Caco-2 (cell line): ENCODE data around the gene PCARE. TPM values are rescaled to one million over a fixed set of nuclear protein-coding genes. Genes with fewer than 3 reads are reported as not detected.
"Not testable (repeated sequence)": the region's sequence is repeated elsewhere in the genome, so short reads cannot be mapped to it uniquely, and the experiment has no call there.

Experiments
- BruUV-seq: library from RNA; stranded (reverse); fragments of 400-500 nt; replicated peaks from 2 replicates; lab custom pipeline; 2021; lab: Mats Ljungman, UMichigan
- CTCF ChIA-PET: fragments of 300-600 bp; sonication (Branson Sonifier 250); formaldehyde crosslinking; loops from one replicate; lab custom pipeline; 2022; ENCODE audit warnings: antibody characterized with exemption; lab: Charles Lee
- POLR2A ChIA-PET: fragments of 300-600 bp; sonication (Branson Sonifier 250); formaldehyde crosslinking; loops from one replicate; lab custom pipeline; 2022; ENCODE audit warnings: antibody characterized with exemption; lab: Charles Lee
- DNase-seq, 2 experiments: peaks; one replicate each; pipeline versions ENCODE4 v3.0.0 to v3.0.0-alpha.2; 2020 to 2022
- H3K27me3 ChIP-seq: replicated peaks from 2 replicates; pipeline ENCODE4 v1.6.0; 2011; ENCODE audit warnings: low read length; ENCODE audit not compliant: control insufficient read depth, insufficient read depth
- H3K36me3 ChIP-seq: 2 replicates; pipeline ENCODE4 v1.5.1; 2011; ENCODE audit warnings: low read length; ENCODE audit not compliant: control insufficient read depth, insufficient read depth
- H3K4me1 ChIP-seq: fragments of 250-450 bp; sonication (Bioruptor Pico); 2 replicates; pipeline ENCODE4 v1.5.1; 2020; ENCODE audit warnings: mild to moderate bottlenecking
- H3K4me3 ChIP-seq: 2 replicates; pipeline ENCODE4 v1.5.1; 2011; ENCODE audit warnings: low read depth, mild to moderate bottlenecking, control low read depth, low read length
- H3K9me3 ChIP-seq: fragments of 250-450 bp; sonication (Bioruptor Pico); 2 replicates; pipeline ENCODE4 v1.5.1; 2020; ENCODE audit warnings: mild to moderate bottlenecking, moderate library complexity
- H3K27ac Mint-ChIP-seq: one replicate; pipeline ENCODE4 v1.8.0; 2022; ENCODE audit warnings: mixed read lengths; ENCODE audit not compliant: unreplicated experiment
- H3K27me3 Mint-ChIP-seq: one replicate; pipeline ENCODE4 v1.8.0; 2022; ENCODE audit warnings: mixed read lengths; ENCODE audit not compliant: insufficient read depth, unreplicated experiment
- H3K36me3 Mint-ChIP-seq: one replicate; pipeline ENCODE4 v1.8.0; 2022; ENCODE audit warnings: mild to moderate bottlenecking, mixed read lengths; ENCODE audit not compliant: insufficient read depth, unreplicated experiment
- H3K4me1 Mint-ChIP-seq: one replicate; pipeline ENCODE4 v1.8.0; 2022; ENCODE audit warnings: low read depth, mixed read lengths; ENCODE audit not compliant: unreplicated experiment
- H3K4me3 Mint-ChIP-seq: one replicate; pipeline ENCODE4 v1.8.0; 2022; ENCODE audit warnings: mild to moderate bottlenecking, moderate library complexity, mixed read lengths; ENCODE audit not compliant: unreplicated experiment
- H3K9me3 Mint-ChIP-seq: one replicate; pipeline ENCODE4 v1.8.0; 2022; ENCODE audit warnings: mixed read lengths; ENCODE audit not compliant: unreplicated experiment
- intact Hi-C: fragments of 100-400 bp; cut with micrococcal nuclease; formaldehyde crosslinking; loops from one replicate; pipeline ENCODE4 v1.10.0; 2022; ENCODE audit not compliant: unreplicated experiment
- total RNA-seq: library from RNA; stranded (reverse); gene quantifications from 2 replicates; pipeline ENCODE4 v1.2.3, GENCODE V29; 2022
- TF ChIP-seq, protein P1 (sequence below), 2 experiments: fragments of 200-600 bp in 1 of 2; IDR thresholded peaks; 1 replicate in 1 of 2; 2 replicates in 1 of 2; pipeline versions ENCODE4 v1.5.1 to v1.8.0; 2011 to 2022; ENCODE audit warnings: antibody characterized with exemption in 1 of 2, control low read depth in 1 of 2, inconsistent platforms in 1 of 2, low read depth in 1 of 2, low read length in 1 of 2, mild to moderate bottlenecking in 1 of 2, moderate library complexity in 1 of 2; ENCODE audit not compliant: insufficient read depth in 1 of 2, severe bottlenecking in 1 of 2, unreplicated experiment in 1 of 2

The PCARE gene
- total RNA-seq, 1 experiment from 2014 or later, result not detected

DNA sequence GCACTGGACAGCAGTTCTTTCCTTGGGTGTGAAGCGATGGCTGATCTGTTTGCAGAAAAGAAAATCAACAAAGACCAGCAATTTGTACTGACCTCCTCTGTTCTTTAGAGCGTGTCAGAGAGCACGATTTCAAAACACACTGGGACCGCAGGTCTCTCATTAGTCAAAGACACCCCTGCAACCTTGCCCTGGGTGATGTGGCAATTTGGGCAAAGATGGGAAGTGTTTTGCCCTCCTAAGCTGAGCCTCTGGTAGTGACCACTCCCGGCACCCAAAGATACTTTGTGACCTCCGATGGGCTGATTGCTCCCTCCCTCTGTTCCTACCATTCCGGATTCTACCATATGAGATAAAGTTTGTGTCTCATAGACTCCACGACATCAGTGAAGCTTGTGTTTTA is 22.6 kb upstream of the PCARE start:
- Histone ChIP-seq H3K36me3 (no peaks in the 10 kb centered on the region), H3K4me1 (no peaks in the 10 kb centered on the region), H3K9me3 (peaks cover 4% of the 10 kb centered on the region), H3K4me3 (no peak overlapping the region), H3K27me3 (no peaks in the 10 kb centered on the region; the same call in 1 of the 2 replicates)
- Mint-ChIP-seq H3K27me3 (no peaks in the 10 kb centered on the region), H3K4me3 (no peak overlapping the region), H3K9me3 (peaks cover 11% of the 10 kb centered on the region), H3K4me1 (peaks cover 7% of the 10 kb centered on the region), H3K27ac (no peak overlapping the region), H3K36me3 (no peaks in the 10 kb centered on the region)
- POLR2A ChIA-PET, result no interaction called here
- intact Hi-C loops, result no loop called here
- CTCF ChIA-PET, result no interaction called here
- TF ChIP-seq, protein P1, sequence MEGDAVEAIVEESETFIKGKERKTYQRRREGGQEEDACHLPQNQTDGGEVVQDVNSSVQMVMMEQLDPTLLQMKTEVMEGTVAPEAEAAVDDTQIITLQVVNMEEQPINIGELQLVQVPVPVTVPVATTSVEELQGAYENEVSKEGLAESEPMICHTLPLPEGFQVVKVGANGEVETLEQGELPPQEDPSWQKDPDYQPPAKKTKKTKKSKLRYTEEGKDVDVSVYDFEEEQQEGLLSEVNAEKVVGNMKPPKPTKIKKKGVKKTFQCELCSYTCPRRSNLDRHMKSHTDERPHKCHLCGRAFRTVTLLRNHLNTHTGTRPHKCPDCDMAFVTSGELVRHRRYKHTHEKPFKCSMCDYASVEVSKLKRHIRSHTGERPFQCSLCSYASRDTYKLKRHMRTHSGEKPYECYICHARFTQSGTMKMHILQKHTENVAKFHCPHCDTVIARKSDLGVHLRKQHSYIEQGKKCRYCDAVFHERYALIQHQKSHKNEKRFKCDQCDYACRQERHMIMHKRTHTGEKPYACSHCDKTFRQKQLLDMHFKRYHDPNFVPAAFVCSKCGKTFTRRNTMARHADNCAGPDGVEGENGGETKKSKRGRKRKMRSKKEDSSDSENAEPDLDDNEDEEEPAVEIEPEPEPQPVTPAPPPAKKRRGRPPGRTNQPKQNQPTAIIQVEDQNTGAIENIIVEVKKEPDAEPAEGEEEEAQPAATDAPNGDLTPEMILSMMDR (IDR thresholded peaks at IDR 0.05; ENCODE audit: insufficient read depth in 1 of 2, low read depth in 1 of 2, low read length in 1 of 2, severe bottlenecking in 1 of 2, unreplicated experiment in 1 of 2), result no peak
- no peak for DNase-seq
- no TSS peak for BruUV-seq

DNA sequence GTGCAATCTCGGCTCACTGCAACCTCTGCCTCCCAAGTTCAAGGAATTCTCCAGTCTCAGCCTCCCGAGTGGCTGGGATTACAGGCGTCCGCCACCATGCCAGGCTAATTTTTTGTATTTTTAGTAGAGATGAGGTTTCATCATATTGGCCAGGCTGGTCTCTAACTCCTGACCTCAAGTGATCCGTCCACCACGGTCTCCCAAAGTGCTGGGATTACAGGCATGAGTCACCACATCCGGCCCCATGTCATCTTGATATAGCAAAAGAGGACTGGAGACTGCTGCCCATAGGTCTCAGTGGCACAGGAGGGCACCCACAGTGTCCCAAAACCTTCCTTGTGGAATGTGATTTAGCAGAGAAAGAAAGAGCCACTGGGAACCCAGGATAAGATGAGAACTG is 16.0 kb upstream of the PCARE start:
- H3K36me3 Mint-ChIP-seq, POLR2A ChIA-PET: not testable (repeated sequence)

DNA sequence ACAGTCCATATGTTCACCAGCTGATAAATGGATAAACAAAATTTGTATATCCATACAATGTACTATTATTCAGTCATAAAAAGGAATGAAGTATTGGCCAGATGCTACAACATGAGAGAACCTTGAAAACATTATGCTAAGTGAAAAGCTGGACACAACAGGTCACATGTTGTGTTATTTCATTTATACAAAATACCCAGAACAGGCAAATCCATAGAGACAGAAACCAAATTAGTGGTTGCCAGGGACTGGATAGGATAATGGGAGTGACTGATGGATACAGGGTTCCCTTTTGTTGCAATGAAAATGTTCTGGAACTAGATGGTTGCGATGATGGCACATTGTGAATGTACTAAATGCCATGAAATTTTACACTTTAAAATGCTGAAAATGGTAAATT is 10.2 kb upstream of the PCARE start:
- intact Hi-C loops, result no loop called here
- H3K9me3 Mint-ChIP-seq, result peaks cover 11% of the 10 kb centered on the region
- Histone ChIP-seq H3K4me1 (no peaks in the 10 kb centered on the region), H3K9me3 (peaks cover 4% of the 10 kb centered on the region; the same call in 1 of the 2 replicates), H3K27me3 (no peaks in the 10 kb centered on the region), H3K4me3 (no peak overlapping the region), H3K36me3 (no peaks in the 10 kb centered on the region)
- H3K4me3 Mint-ChIP-seq, result no peak overlapping the region
- BruUV-seq, result no TSS peak
- H3K27ac Mint-ChIP-seq, result no peak overlapping the region
- ChIA-PET POLR2A (no interaction called here), CTCF (no interaction called here)
- H3K36me3 Mint-ChIP-seq, result no peaks in the 10 kb centered on the region
- TF ChIP-seq, protein P1 (IDR thresholded peaks at IDR 0.05; ENCODE audit: insufficient read depth in 1 of 2, low read depth in 1 of 2, low read length in 1 of 2, severe bottlenecking in 1 of 2, unreplicated experiment in 1 of 2), result no peak
- DNase-seq, result no peak
- no peaks in the 10 kb centered on the region for H3K4me1 Mint-ChIP-seq
- no peaks in the 10 kb centered on the region for H3K27me3 Mint-ChIP-seq

More for the DNA sequence above, 16.0 kb upstream of the PCARE start:
- H3K4me3 ChIP-seq, intact Hi-C loops, H3K4me3 Mint-ChIP-seq, H3K27me3 ChIP-seq, BruUV-seq, H3K4me1 Mint-ChIP-seq, H3K27ac Mint-ChIP-seq, H3K4me1 ChIP-seq, H3K36me3 ChIP-seq, CTCF ChIA-PET, H3K9me3 ChIP-seq, H3K27me3 Mint-ChIP-seq, DNase-seq, H3K9me3 Mint-ChIP-seq: not testable (repeated sequence)
